CD14-positive monocyte (primary cell): ENCODE data around the gene MED13L. TPM values are rescaled to one million over a fixed set of nuclear protein-coding genes. Genes with fewer than 3 reads are reported as not detected.

Experiments
- DNase-seq, 3 donors: peaks; one replicate each; pipeline ENCODE4 v3.0.0-alpha.2; 2011 to 2022
- H2AFZ ChIP-seq: 2 replicates; pipeline ENCODE4 v1.6.0; 2012; ENCODE audit warnings: mild to moderate bottlenecking, low read depth, low read length, inconsistent platforms; ENCODE audit not compliant: insufficient read depth, poor library complexity, severe bottlenecking
- H3K27ac ChIP-seq, 2 donors: 1 replicate in 1 of 2; 2 replicates in 1 of 2; pipeline ENCODE4 v1.5.1; 2012 to 2013; ENCODE audit warnings: low read length in 2 of 2, control low read depth in 1 of 2, inconsistent platforms in 1 of 2, low read depth in 1 of 2, mild to moderate bottlenecking in 1 of 2
- H3K27me3 ChIP-seq, 2 donors: one replicate each; pipeline versions ENCODE4 v1.6.0 to v1.6.1; 2011 to 2013; ENCODE audit warnings: low read length in 2 of 2; ENCODE audit not compliant: control insufficient read depth in 2 of 2, insufficient read depth in 2 of 2
- H3K36me3 ChIP-seq, 2 donors: replicated peaks in 1 of 2; 1 replicate in 1 of 2; 2 replicates in 1 of 2; pipeline versions ENCODE4 v1.5.1 to v1.6.1; 2012 to 2013; ENCODE audit warnings: low read length in 2 of 2, control low read depth in 1 of 2, inconsistent platforms in 1 of 2, mild to moderate bottlenecking in 1 of 2; ENCODE audit not compliant: insufficient read depth in 2 of 2, control insufficient read depth in 1 of 2
- H3K4me1 ChIP-seq, 2 donors: 1 replicate in 1 of 2; 2 replicates in 1 of 2; pipeline versions ENCODE4 v1.5.1 to v1.6.1; 2012 to 2013; ENCODE audit warnings: low read length in 2 of 2, control low read depth in 1 of 2, inconsistent platforms in 1 of 2, mild to moderate bottlenecking in 1 of 2, moderate library complexity in 1 of 2; ENCODE audit not compliant: insufficient read depth in 2 of 2, control insufficient read depth in 1 of 2
- H3K4me2 ChIP-seq: replicated peaks from 2 replicates; pipeline ENCODE3; 2012; ENCODE audit warnings: low read length, moderate library complexity, mild to moderate bottlenecking; ENCODE audit not compliant: poor library complexity, severe bottlenecking; ENCODE audit errors: extremely low read depth
- H3K4me3 ChIP-seq, 3 experiments: fragments of 200-600 bp in 1 of 3; sonication (generic) in 1 of 3; replicated peaks in 1 of 3; 1 replicate in 2 of 3; 2 replicates in 1 of 3; pipeline ENCODE4 v1.5.1; 2011 to 2013; ENCODE audit warnings: low read length in 3 of 3, mild to moderate bottlenecking in 3 of 3, control low read depth in 2 of 3, low read depth in 2 of 3, inconsistent platforms in 1 of 3, moderate library complexity in 1 of 3
- H3K79me2 ChIP-seq: 2 replicates; pipeline ENCODE4 v1.6.0; 2012; ENCODE audit warnings: mild to moderate bottlenecking, control low read depth, inconsistent platforms, low read length, moderate library complexity; ENCODE audit not compliant: insufficient read depth
- H3K9ac ChIP-seq: 2 replicates; pipeline ENCODE4 v1.6.0; 2017; ENCODE audit warnings: low read length, mild to moderate bottlenecking; ENCODE audit not compliant: insufficient read depth, poor library complexity, severe bottlenecking
- H3K9me3 ChIP-seq, 2 donors: replicated peaks in 1 of 2; 1 replicate in 1 of 2; 2 replicates in 1 of 2; pipeline versions ENCODE4 v1.5.1 to v1.6.1; 2012 to 2013; ENCODE audit warnings: low read length in 2 of 2, control low read depth in 1 of 2; ENCODE audit not compliant: control insufficient read depth in 1 of 2, insufficient read depth in 1 of 2
- H4K20me1 ChIP-seq: 2 replicates; pipeline ENCODE4 v1.6.0; 2012; ENCODE audit warnings: mild to moderate bottlenecking, low read length, control low read depth, moderate library complexity; ENCODE audit not compliant: insufficient read depth
- H3K27ac Mint-ChIP-seq, 7 donors: one replicate each; pipeline ENCODE4 v1.8.0; 2020; ENCODE audit warnings: mild to moderate bottlenecking in 7 of 7, mixed read lengths in 7 of 7, moderate library complexity in 6 of 7, inconsistent platforms in 2 of 7
- H3K27me3 Mint-ChIP-seq, 3 donors: one replicate each; pipeline ENCODE4 v1.8.0; 2021 to 2022; ENCODE audit warnings: low read depth in 3 of 3, mild to moderate bottlenecking in 3 of 3, mixed read lengths in 3 of 3, moderate library complexity in 3 of 3, inconsistent platforms in 1 of 3
- H3K36me3 Mint-ChIP-seq, 2 donors: one replicate each; pipeline ENCODE4 v1.8.0; 2020; ENCODE audit warnings: mixed read lengths in 2 of 2, inconsistent platforms in 1 of 2, mild to moderate bottlenecking in 1 of 2
- H3K4me1 Mint-ChIP-seq: one replicate; pipeline ENCODE4 v1.8.0; 2020; ENCODE audit warnings: mild to moderate bottlenecking, mixed read lengths
- H3K4me3 Mint-ChIP-seq, 2 donors: one replicate each; pipeline ENCODE4 v1.8.0; 2020; ENCODE audit warnings: mild to moderate bottlenecking in 2 of 2, mixed read lengths in 2 of 2, moderate library complexity in 1 of 2
- H3K9me3 Mint-ChIP-seq, 7 donors: one replicate each; pipeline ENCODE4 v1.8.0; 2020 to 2022; ENCODE audit warnings: mixed read lengths in 7 of 7, mild to moderate bottlenecking in 6 of 7, moderate library complexity in 6 of 7, inconsistent platforms in 2 of 7
- WGBS: methylation state at CpG from one replicate; pipeline ENCODE4 v1.1.5; 2013; ENCODE audit warnings: missing lambda C conversion rate; ENCODE audit not compliant: insufficient coverage; 5-methylcytosine and 5-hydroxymethylcytosine counted together
- intact Hi-C, 2 donors: fragments of 100-400 bp; cut with micrococcal nuclease; formaldehyde crosslinking; loops; one replicate each; pipeline versions ENCODE4 v1.15.0 to v1.15.1; 2023
- polyA plus RNA-seq, 3 donors: library from polyadenylated mRNA; depleted of rRNA in 1 of 3; unstranded in 2 of 3; stranded (reverse) in 1 of 3; fragments of 300-500 nt in 2 of 3; fragments of >200 nt in 1 of 3; fragmentation: Illumina TruSeq in 2 of 3; gene quantifications; 1 replicate in 2 of 3; 2 replicates in 1 of 3; pipeline ENCODE4 v1.2.3, GENCODE V29; 2012 to 2021
- TF ChIP-seq, protein P1 (sequence below): fragments of 200-600 bp; IDR thresholded peaks from one replicate; pipeline ENCODE4 v1.8.0; 2022; ENCODE audit warnings: antibody characterized with exemption, mild to moderate bottlenecking

The MED13L gene
- polyA plus RNA-seq, 3 donors: 4.4 to 42.0 (median 7.5) TPM

DNA sequence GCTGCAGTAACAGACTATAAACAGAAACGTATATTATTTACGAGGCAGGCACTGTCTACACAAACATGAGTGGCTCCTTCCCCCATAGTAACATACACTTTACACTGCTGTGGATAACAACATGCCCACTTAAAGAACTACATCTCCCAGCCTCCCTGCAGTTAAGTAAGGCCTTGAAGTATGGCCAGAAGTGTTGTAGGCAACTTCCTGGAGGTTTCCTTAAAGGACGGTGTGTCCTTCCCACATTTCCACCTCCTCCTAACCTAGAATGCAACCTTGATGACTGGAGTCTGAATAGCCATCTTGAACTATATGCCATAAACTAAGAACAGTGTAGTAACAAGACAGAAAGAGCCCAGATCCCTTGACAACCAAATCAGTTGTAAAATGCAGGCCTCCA is 20.3 kb downstream of the MED13L start:
- H3K27ac ChIP-seq: peak overlapping the region in 1 of 2 donors; percentile 8
- no peaks in the 10 kb centered on the region for H3K36me3 ChIP-seq
- WGBS: no CpG with 5 or more reads among the region's 3 CpGs
- Mint-ChIP-seq H3K9me3 (peaks cover 0 to 1% (median 0%) of the 10 kb centered on the region in 7 donors), H3K4me1 (peaks cover 40% of the 10 kb centered on the region), H3K36me3 (peaks cover 0 to 3% of the 10 kb centered on the region in 2 donors), H3K27me3 (no peaks in the 10 kb centered on the region), H3K4me3 (no peak overlapping the region), H3K27ac (peak overlapping the region in 6 of 7 donors; percentile 36 to 58 (median 50))
- no peak overlapping the region for H2AFZ ChIP-seq
- TF ChIP-seq, protein P1, sequence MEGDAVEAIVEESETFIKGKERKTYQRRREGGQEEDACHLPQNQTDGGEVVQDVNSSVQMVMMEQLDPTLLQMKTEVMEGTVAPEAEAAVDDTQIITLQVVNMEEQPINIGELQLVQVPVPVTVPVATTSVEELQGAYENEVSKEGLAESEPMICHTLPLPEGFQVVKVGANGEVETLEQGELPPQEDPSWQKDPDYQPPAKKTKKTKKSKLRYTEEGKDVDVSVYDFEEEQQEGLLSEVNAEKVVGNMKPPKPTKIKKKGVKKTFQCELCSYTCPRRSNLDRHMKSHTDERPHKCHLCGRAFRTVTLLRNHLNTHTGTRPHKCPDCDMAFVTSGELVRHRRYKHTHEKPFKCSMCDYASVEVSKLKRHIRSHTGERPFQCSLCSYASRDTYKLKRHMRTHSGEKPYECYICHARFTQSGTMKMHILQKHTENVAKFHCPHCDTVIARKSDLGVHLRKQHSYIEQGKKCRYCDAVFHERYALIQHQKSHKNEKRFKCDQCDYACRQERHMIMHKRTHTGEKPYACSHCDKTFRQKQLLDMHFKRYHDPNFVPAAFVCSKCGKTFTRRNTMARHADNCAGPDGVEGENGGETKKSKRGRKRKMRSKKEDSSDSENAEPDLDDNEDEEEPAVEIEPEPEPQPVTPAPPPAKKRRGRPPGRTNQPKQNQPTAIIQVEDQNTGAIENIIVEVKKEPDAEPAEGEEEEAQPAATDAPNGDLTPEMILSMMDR: no peak
- no peak overlapping the region for H3K4me2 ChIP-seq
- H3K4me1 ChIP-seq: peaks cover 0 to 4% of the 10 kb centered on the region in 2 donors
- no peak for DNase-seq
- H3K27me3 ChIP-seq: no peaks in the 10 kb centered on the region
- H3K79me2 ChIP-seq: peaks cover 100% of the 10 kb centered on the region
- intact Hi-C loops: no loop called here
- H3K4me3 ChIP-seq: no peak overlapping the region
- H4K20me1 ChIP-seq: peaks cover 100% of the 10 kb centered on the region
- H3K9ac ChIP-seq: no peak overlapping the region
- no peaks in the 10 kb centered on the region for H3K9me3 ChIP-seq

DNA sequence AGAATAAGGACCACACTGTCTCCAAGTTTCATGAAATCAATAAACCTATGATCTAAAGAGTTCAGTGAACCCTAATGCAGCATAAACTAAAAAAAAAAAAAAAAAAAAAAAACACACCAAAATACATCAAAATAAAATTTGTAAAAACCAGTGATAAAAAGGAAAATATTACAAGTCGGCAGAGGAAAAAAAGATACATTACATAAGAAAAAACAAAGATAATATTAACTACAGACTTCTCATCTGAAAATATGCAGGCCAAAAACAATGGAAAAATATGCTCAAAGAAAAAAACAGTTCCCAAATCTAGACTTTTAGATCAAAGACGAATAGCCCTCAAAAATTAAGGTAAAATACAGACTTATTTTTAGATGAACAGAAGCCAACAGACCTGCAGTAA is 27.6 kb downstream of the MED13L start:
- peaks cover 100% of the 10 kb centered on the region for H3K79me2 ChIP-seq
- no peak overlapping the region for H3K4me2 ChIP-seq
- H3K36me3 ChIP-seq: no peaks in the 10 kb centered on the region
- DNase-seq: no peak
- Mint-ChIP-seq H3K27me3 (no peaks in the 10 kb centered on the region), H3K4me1 (peaks cover 48% of the 10 kb centered on the region), H3K27ac (no peak overlapping the region), H3K4me3 (no peak overlapping the region), H3K9me3 (peaks cover 9 to 26% (median 22%) of the 10 kb centered on the region in 7 donors), H3K36me3 (peaks cover 0 to 5% of the 10 kb centered on the region in 2 donors)
- H3K27me3 ChIP-seq: no peaks in the 10 kb centered on the region
- no peak overlapping the region for H3K9ac ChIP-seq
- TF ChIP-seq, protein P1: no peak
- H3K9me3 ChIP-seq: peaks cover 4 to 13% of the 10 kb centered on the region in 2 donors
- H2AFZ ChIP-seq: no peak overlapping the region
- H3K4me1 ChIP-seq: peaks cover 12 to 22% of the 10 kb centered on the region in 2 donors
- no peak overlapping the region for H3K4me3 ChIP-seq
- intact Hi-C loops: no loop called here
- H3K27ac ChIP-seq: no peak overlapping the region
- H4K20me1 ChIP-seq: peaks cover 100% of the 10 kb centered on the region
- WGBS: no CpG with 5 or more reads among the region's 2 CpGs
